GM10266 (cell line): ENCODE data around the gene PRDM2.

ENCODE experiments used
- DNase-seq: peaks from one replicate; pipeline ENCODE4 v3.0.0; 2012; ENCODE audit errors: extremely low spot score
- TF ChIP-seq, protein P1 (sequence below): IDR thresholded peaks from 2 replicates; pipeline ENCODE4 v1.5.1; 2012; ENCODE audit warnings: mild to moderate bottlenecking, low read depth; ENCODE audit not compliant: control insufficient read depth, insufficient read depth; ENCODE audit errors: missing control alignments

Gene PRDM2

DNA sequence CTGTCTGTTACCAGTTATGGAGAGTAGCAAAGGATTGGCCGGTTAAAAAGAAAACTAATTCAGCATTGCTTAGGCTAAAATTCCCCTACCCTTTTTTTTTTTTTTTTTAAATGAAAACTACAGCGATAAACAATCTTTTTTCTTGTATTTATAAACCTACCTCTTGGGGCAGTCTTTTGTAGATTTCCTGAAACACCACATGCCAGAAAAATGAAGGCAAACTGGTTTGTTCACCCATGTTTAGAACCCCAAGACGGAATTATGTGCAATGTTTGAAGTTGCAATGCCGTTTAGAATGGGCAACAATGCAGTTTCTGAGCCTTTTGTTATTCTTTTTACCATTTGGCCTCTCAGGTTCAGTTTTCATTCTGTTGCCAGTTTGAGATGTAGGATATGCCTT lies 59.1 kb downstream of the PRDM2 start:
- no peak for DNase-seq
- TF ChIP-seq, protein P1, sequence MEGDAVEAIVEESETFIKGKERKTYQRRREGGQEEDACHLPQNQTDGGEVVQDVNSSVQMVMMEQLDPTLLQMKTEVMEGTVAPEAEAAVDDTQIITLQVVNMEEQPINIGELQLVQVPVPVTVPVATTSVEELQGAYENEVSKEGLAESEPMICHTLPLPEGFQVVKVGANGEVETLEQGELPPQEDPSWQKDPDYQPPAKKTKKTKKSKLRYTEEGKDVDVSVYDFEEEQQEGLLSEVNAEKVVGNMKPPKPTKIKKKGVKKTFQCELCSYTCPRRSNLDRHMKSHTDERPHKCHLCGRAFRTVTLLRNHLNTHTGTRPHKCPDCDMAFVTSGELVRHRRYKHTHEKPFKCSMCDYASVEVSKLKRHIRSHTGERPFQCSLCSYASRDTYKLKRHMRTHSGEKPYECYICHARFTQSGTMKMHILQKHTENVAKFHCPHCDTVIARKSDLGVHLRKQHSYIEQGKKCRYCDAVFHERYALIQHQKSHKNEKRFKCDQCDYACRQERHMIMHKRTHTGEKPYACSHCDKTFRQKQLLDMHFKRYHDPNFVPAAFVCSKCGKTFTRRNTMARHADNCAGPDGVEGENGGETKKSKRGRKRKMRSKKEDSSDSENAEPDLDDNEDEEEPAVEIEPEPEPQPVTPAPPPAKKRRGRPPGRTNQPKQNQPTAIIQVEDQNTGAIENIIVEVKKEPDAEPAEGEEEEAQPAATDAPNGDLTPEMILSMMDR = no peak

GRCh38 chr1:13760340-13760739 lies 60.4 kb downstream of the PRDM2 start:
- TF ChIP-seq, protein P1 = no peak
- no peak for DNase-seq

GRCh38 chr1:13760921-13761320 lies 60.9 kb downstream of the PRDM2 start:
- no peak for DNase-seq
- TF ChIP-seq, protein P1 = no peak

- TF ChIP-seq, protein P1 = no peak
- no peak for DNase-seq
Measured at GRCh38 chr1:13761883-13762282, 61.9 kb downstream of the PRDM2 start.

GRCh38 chr1:13762642-13763041 lies 62.7 kb downstream of the PRDM2 start:
- TF ChIP-seq, protein P1 = no peak
- no peak for DNase-seq

DNA sequence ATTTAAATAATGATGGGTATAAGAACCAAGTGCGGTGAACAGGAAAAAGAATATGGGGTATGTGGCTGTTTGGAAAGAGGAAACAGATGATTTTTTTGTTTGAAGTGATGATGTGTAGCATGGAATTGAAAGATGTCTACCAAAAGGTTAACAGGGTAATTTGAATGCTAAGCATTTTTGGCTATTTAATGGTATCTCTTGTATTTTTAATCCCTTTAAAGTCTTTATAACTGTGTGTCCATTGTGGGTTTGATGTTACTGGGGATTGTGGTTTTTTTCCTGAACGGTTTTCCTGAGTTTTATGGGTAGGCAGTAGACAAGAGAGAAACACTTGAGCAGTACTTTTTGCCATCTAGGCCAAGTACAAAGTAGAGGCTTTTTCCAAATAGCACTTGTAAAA lies 63.2 kb downstream of the PRDM2 start:
- TF ChIP-seq, protein P1 = no peak
- no peak for DNase-seq

- no peak for DNase-seq
- TF ChIP-seq, protein P1 = no peak
Measured at GRCh38 chr1:13763991-13764390, 64.0 kb downstream of the PRDM2 start.
